HPDE6-E6E7 (cell line): ENCODE results near the gene TP53AIP1.
"Not testable (repeated sequence)": the region's sequence is repeated elsewhere in the genome, so short reads cannot be mapped to it uniquely, and the experiment has no call there.

Source experiments
- DNase-seq: peaks from one replicate; pipeline ENCODE4 v3.0.0; 2011; ENCODE audit warnings: missing footprints; ENCODE audit errors: extremely low spot score

The TP53AIP1 gene

DNA sequence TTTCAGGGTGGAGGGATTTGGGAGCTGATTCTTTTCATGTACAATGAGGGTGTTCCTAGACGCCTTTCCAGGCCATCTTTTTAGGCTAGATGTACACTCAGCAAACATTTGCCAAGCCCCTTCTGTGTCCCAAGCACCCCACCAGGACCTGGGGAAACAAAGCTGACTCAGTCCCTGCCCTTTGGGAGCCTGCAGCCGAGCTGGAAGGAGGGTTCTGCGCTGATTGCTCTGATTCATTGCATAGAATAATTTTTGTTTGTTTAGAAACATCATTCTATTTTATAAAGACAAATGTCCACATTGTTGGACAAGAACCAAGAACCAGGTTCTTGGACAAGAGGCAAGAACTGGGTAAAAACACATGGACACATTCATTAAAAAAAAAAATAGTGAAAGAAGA, 16.7 kb downstream of the TP53AIP1 start:
- no peak for DNase-seq

DNA sequence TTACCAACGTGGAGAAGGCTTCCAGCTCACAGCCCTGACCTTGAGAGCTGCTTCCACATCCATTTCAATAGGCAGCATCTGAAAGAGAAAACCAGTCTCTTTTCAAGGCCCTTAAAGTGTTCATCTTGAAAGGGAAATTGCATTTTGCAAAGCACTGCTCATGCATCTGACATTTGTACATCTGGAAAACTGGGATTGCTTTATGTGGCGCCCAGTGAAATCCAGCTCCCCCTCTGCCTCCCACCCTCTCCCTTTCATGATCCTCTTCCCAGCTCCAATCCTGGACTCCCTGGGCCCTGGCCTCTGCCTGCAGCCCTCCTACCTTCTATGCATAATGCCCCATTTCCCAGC, 17.4 kb downstream of the TP53AIP1 start:
- no peak for DNase-seq

DNA sequence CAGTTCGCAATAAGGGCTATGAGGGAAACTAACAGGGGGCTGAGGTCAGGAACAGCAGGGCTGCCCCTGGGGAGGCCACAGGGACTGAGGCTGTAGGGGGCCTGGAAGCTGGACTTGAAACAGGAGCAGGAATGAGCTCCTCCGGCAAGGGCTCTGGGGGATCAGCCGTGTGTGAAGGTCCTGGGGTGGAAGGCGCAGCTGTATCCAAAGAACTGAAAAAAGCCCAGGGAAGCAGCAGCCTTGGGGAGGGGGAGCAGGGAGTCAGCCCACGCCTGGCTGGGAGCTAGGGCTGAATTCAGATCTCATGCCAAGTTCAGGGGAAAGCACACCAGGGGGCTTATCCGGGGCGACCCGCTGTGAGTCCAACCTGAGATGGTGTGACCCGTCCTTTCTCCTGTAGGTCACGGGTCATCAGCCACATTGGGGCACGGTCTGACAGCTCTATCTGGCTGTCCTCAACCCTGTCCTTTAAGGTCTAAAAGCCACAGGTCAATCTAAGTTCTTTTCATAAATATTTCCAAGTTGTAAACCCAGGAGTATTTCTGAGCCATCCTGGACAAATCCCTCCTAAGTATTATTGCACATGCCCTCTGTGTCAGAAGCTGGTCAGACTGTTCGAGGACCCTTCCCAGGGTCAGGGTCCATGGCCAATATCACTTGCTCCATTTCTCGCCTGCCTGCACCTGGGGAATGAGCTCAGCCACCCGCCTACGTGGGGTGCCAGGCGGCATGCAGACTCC, 18.0 kb downstream of the TP53AIP1 start:
- no peak for DNase-seq

DNA sequence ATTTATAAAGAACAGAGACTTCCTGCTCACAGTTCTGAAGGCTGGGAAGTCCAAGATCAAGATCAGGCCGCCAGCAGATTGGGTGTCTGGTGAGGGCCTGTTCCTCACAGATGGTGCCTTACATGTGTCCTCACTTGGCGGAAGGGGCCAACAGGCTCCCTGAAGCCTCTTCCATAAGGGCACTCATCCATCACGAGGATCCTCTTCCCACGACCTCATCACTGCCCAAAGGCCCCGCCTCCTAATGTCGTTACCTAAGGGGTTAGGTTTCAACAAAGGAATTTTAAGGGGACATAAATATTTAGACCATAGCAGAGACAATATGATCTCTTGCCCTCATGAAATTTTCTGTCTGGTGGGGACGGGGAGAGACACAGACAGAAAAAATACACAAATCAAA, 18.6 kb downstream of the TP53AIP1 start:
- DNase-seq, result no peak

DNA sequence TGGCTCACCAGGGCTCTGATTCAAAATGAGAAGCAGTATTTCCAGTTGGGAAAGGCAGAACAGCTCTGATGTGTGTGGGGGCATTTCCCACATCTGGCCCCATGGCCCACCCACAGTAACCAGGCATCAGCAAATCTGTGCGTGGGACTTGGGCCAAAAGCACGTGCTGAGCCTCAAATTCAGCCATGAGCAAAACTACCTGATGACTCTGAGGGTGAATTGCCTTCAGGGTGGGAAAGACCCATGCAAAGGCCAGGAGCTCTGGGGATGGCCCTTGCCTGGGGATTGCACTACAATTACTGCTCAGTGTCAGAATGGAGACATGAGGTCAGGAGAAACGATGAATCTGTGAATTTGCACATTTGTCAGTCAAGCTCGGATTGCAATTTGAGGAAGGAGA, 20.9 kb downstream of the TP53AIP1 start:
- DNase-seq, result no peak

DNA sequence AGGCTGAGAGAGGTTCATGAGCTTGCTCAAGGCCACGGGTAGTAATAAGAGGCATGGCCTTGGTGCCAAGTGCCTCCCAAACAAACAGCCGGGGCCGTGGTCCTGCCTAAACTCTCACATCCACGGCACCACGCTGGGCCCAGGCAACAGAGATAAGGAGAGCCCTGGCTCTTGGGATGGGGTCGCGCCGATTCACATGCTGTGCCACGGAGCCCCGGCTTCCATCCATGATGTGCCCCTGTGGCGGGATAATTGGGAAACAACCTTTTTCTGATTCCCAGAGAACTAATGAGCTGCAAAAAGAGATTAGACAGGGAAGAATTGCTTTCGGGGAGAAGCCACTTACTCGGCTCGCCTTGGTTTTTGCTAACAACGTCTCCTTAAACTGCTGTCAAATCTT, 22.0 kb downstream of the TP53AIP1 start:
- no peak for DNase-seq

DNA sequence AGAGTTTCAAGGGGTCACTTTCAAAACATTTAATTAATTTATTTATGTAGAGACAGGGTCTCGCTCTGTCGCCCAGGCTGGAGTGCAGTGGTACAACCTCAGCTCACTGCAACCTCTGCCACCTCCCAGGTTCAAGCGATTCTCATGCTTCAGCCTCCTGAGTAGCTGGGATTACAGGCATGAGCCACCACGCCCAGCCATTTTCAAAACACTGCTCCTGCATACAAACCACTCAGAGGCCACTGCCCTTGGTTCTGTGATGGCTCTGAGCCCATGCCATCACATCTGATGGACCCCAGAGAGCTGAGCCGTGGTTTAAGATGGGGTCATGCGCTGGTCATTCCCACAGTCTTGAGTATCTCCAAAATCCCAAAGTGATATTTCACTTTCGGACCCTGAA, 23.0 kb downstream of the TP53AIP1 start:
- not testable (repeated sequence) for DNase-seq

DNA sequence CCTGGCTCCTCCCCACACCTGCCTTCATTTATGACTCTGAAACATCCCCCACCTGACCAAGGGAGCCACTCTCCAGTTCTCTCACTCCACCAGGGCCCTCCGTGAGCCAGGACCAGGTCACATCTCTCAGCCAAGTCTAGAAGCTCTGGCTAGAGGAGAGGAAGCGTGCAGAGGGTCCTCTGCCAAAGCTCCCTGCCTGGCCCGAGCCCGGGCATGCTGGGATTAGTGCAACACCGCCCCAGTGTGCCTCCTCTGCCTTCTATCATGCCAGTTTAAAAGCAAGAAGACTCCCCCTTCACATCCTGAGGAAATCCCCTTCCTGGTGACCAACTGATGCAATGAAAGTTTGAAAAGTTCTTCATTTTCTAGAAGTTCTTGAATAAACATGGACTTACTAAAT, 23.5 kb downstream of the TP53AIP1 start:
- no peak for DNase-seq

DNA sequence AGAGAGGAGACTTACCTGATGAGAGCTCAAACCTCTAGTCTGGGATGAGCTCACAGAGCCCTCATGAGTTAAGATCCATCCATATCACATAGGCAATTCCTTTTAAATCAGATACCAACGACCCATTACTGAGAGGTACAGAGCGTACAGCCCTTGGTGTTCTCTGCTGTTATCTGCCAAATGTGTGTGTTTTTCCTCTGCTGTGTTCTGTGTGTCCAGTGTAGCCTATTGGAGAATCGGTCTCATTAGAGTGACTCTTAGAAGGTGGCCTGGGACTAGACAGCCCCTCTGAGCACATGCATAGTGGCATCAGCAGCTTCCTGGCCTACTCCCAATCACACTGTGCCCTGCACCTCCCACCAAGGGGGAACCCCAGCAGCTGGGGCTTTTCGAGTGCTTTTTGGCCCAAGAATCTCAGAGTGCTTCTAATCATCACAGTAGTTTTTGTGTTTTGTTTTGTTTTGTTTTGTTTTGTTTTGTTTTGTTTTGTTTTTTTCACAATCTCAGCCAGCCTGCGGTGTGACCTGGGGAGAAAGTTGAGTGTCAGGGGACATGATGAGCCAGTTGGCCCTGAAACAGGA, 25.4 kb downstream of the TP53AIP1 start:
- no peak for DNase-seq

DNA sequence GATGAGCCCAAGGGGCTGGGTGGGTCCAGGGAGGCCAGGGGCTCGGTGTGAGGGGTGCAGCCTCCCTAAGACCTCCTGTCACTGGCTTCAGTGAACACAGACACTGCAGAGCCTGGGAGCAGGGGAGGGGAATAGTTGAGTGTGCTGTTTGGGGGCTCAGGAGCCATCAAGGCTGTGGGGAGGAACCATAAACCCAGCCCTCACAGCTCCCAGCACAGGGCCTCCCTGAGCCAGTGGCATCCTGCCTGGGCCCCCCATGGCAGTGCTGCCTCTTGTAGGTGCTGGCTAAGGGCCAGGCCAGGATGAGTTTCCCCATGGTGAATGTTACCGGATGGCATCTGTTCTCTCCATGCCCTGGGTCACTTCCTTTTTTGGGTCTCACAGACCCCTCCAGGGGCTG, 26.0 kb downstream of the TP53AIP1 start:
- no peak for DNase-seq

DNA sequence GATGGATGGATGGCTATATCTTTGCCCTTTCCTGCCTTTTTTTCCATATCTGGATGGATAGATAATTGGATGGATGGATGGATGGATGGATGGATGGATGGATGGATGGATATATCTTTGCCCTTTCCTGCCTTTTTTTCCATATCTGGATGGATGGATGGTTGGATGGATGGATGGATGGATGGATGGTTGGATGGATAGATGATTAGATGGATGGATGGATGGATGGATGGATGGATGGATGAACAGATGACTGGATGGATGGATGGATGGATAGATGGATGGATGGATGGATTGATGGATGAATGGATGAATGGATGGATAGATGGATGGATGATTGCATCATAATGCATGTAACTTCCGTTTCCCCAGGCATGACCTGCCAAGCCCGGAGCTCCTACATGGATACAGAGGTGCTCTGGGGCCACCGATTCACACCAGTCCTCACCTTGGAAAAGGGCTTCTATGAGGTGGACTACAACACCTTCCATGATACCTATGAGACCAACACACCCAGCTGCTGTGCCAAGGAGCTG, 26.6 kb downstream of the TP53AIP1 start:
- no peak for DNase-seq

DNA sequence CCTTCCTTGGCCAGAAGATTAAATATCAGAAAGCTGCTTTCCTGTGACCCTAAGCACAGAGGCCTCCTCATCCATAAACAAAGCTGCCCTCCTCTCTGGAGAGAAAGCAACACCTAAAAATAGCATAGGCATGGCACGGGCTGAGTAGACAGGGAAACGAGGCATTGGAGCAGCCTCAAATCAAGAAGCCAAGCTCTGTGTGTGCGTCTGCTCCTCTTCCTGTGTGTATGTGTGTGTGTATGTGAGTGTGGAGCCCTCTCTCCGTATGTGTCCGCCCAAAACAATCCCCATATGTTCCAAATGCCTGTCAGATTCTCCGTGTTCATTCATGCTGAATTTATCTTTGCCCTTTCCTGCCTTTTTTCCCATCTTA, 27.5 kb downstream of the TP53AIP1 start:
- no peak for DNase-seq

DNA sequence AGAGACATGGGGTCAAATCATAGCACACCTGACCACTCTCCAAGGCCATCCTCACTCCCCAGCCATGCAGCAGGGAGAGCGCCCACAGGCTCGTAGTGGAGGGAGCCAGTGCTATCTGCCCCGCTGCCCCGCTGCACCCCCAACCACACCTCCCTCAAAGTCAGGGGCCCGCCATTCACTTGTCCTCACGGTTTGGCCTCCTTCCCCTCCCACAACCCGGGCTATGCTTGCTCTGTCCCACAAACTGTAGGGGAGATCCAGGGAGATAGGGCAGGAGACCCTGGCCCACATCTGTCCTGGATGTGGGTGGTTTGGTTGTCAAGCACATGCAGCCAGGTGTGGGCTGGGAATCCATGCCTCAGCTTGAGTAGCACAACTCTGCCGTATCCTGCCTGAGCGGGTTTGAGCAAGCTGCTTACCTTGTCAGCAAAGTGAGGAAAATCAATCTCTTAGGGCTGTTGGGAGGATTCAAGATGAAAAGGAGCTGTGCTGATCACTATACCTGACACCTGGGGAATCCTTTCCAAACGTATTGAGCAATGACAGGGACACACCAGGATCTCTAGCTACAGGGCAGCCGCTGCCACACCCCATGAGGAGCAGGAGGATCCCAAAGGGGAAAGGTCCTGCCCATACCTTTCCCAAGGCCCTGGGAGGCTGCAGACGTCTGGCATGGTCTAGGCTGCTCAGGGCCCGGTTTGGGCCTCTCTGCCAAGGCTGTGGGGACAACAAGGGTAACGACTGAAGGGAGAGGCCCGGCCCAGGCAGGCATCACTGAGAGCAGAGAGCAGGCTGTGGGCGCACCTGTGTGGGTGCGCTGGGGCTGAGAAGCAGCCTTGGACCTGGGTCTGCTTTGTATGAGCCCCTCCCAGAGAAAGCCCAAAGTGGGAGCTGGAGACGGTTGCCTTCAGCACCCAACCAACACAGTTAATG, 28.2 kb downstream of the TP53AIP1 start:
- no peak for DNase-seq

DNA sequence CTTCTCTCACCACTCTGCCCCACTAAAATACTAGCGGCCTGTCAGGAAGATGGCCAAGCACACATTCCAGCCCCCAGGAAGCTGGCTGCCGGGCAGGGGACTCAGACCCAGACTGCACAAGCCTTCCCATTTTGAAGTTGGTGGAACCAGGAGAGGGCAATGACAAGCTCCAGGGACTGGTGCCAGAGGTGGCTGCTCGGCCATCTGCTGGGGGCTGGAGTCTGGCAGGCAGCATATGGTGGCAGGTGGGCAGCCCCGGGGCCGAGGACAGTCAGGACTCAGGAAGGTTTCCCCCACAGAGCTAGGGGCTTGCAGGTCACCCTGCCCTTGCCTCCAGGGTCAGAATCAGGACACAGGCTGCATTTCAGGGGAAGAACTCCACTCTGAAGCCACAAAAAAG, 28.9 kb downstream of the TP53AIP1 start:
- no peak for DNase-seq

DNA sequence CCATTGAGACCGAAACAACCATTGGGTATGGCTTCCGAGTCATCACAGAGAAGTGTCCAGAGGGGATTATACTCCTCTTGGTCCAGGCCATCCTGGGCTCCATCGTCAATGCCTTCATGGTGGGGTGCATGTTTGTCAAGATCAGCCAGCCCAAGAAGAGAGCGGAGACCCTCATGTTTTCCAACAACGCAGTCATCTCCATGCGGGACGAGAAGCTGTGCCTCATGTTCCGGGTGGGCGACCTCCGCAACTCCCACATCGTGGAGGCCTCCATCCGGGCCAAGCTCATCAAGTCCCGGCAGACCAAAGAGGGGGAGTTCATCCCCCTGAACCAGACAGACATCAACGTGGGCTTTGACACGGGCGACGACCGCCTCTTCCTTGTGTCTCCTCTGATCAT, 31.0 kb downstream of the TP53AIP1 start:
- DNase-seq, result no peak

DNA sequence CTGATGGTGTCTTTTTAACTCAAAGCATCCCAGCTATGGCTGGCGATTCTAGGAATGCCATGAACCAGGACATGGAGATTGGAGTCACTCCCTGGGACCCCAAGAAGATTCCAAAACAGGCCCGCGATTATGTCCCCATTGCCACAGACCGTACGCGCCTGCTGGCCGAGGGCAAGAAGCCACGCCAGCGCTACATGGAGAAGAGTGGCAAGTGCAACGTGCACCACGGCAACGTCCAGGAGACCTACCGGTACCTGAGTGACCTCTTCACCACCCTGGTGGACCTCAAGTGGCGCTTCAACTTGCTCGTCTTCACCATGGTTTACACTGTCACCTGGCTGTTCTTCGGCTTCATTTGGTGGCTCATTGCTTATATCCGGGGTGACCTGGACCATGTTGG, 31.4 kb downstream of the TP53AIP1 start:
- no peak for DNase-seq

DNA sequence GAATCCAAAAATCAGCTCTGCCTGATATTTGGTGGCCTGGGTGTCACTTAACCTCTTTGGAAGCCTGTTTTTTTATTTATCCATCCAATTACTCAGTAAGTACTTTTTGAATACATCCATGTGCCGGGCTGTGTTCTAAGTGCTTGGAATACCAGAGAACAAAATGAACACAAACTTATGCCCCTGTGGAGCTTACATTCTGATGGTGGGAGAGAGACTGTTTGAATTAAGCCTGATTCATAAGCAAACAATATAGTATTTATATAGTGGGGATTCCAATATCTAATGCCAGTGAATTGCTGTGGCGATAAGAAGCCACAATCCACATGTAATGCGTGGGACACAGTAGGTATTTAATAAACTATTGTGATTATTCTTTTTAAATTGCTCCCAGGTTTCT, 32.1 kb downstream of the TP53AIP1 start:
- DNase-seq, result no peak

DNA sequence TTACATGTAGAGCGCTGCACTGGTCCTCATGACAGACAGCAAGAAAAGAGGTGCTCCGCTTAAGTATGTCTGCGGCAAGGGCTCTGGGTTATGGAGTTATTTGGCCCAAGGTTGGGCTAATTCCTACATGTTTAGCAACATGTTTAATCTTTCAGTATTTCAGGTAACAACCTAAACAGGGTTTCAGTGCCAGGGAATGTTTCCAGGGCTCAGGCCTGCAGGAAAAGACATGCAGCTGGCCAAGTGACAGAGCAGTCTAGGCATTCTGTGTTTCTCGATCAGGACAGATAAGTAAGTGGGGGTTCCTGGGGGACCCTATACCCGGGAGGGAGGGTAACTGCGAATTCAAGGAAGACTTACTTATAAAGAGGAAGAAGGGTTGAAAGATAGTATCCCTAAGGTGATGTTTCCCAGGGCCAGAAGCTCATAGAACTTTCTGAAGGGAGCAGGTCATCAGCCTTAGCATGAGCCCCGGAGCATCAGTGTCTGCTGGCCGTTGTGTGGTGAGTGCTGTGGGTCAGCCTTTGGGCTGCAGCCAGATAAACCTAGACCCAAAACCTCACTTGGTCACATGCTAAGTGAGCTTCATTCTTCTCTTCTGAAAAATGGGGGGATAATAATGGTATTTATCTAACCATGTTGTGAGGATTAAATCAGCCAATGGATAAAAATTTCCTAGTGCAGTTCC, 33.1 kb downstream of the TP53AIP1 start:
- DNase-seq, result no peak

DNA sequence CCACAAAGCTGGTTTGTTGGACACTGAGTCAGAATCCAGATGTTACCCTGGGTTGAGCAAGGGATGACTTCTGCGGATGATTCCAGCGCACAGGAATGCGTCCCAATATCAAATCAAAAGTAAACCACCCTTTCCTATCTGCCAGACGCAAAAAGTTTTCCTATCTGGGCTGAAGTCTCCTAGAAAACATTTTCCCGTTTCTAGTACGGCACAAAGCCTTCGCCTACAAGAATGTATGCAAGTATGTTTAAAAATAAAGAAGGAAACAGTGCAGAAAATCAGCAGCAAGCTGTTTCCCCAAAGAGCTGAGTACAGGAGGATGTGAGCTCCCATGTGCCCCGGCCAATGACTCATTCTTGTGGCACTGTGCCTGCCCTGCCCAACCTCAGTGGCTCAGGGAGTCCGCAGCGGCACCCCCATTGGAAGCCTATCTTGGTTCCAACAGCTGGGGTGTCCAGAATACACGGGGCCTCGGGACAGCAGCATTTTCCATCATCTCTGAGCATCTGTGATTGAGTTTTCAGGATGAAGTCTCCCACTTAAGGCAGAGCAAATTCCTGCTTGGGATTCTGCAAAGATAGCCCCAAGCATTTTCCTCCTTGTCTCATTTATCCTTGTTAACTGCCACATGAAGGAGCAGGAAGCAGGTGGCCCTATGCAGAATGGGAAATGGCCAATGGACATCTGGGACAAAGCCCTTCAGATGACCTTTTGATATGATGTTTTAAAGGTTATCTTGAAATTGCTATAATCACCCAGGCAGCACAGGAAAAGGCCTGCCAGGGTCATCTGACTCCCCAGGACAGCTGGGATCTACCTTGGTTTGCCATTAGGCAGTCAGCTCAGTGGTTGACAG, 34.1 kb downstream of the TP53AIP1 start:
- no peak for DNase-seq

DNA sequence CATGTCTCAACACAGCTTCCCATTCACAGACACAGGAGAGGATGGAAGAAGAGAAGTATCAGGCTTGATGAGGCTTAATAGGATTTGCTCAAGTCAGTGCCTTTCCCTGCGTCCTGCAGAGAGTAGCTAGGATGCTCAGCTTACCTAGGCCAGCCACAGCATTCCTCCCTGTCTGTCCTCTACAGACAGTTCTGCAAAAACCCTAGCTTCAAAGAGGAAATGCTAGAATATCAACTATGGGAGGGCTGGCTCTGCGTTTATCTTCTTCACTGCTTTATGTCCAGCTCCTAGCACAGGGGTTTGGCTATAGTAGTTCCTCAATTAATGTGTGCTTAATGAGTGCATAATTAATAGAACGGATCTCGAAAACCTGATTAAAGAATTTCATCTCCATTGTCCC, 35.1 kb downstream of the TP53AIP1 start:
- DNase-seq, result no peak
